ENCODE measurements around the gene CEP290. TPM values are rescaled to one million over a fixed set of nuclear protein-coding genes. Genes with fewer than 3 reads are reported as not detected.

CEP290 gene
- total RNA-seq, 2 experiments from 2014 or later: 12.6 to 13.7 TPM

- DNase-seq: no peak
- Mint-ChIP-seq H3K4me3 (no peak overlapping the region), H3K9me3 (no peaks in the 10 kb centered on the region), H3K4me1 (ENCODE audit: low read depth) (peaks cover 1% of the 10 kb centered on the region), H3K36me3 (ENCODE audit: low read depth) (peaks cover 76% of the 10 kb centered on the region), H3K27me3 (no peaks in the 10 kb centered on the region), H3K27ac (no peak overlapping the region)
- H3K36me3 ChIP-seq (ENCODE audit: insufficient read depth, low read length): peaks cover 26% of the 10 kb centered on the region
- POLR2A ChIA-PET: interaction anchor here (2.0 kb wide), 1 partner anchor 10 kb away, joined by 5 read pairs; the partner anchor contains the start of genes CEP290 and TMTC3
- no peak overlapping the region for H3K4me3 ChIP-seq (ENCODE audit: low read length)
- H3K27ac ChIP-seq (ENCODE audit: low read depth in 1 of 2, low read length in 2 of 2): no peak overlapping the region
- CTCF ChIA-PET: interaction anchor here (0.7 kb wide), 1 partner anchor 54 kb away, joined by 3 read pairs; no protein-coding TSS in a partner anchor
- no peaks in the 10 kb centered on the region for H3K4me1 ChIP-seq (ENCODE audit: insufficient read depth, low read length)
- TF ChIP-seq CTCF (IDR thresholded peaks at IDR 0.05): no peak
- no peaks in the 10 kb centered on the region for H3K9me3 ChIP-seq (ENCODE audit: control insufficient read depth in 1 of 2, insufficient read depth in 1 of 2, low read length in 2 of 2)
- intact Hi-C loops (cut with DNase I, micrococcal nuclease): no loop called here
- ATAC-seq (ENCODE audit: poor library complexity): no peak
- no peaks in the 10 kb centered on the region for H3K27me3 ChIP-seq (ENCODE audit: control insufficient read depth in 1 of 2, insufficient read depth in 2 of 2, low read length in 2 of 2)
Observed at GRCh38 chr12:88132392-88132791, 9.5 kb downstream of the CEP290 start.

GRCh38 chr12:88127855-88128254 is 14.0 kb downstream of the CEP290 start:
- no peaks in the 10 kb centered on the region for H3K9me3 ChIP-seq (ENCODE audit: control insufficient read depth in 1 of 2, insufficient read depth in 1 of 2, low read length in 2 of 2)
- no peak for TF ChIP-seq CTCF (IDR thresholded peaks at IDR 0.05)
- H3K36me3 Mint-ChIP-seq (ENCODE audit: low read depth): peaks cover 43% of the 10 kb centered on the region
- H3K27me3 ChIP-seq (ENCODE audit: control insufficient read depth in 1 of 2, insufficient read depth in 2 of 2, low read length in 2 of 2): no peaks in the 10 kb centered on the region
- DNase-seq: no peak
- H3K27me3 Mint-ChIP-seq: no peaks in the 10 kb centered on the region
- no peaks in the 10 kb centered on the region for H3K4me1 ChIP-seq (ENCODE audit: insufficient read depth, low read length)
- no peak overlapping the region for H3K27ac ChIP-seq (ENCODE audit: low read depth in 1 of 2, low read length in 2 of 2)
- peaks cover 26% of the 10 kb centered on the region for H3K36me3 ChIP-seq (ENCODE audit: insufficient read depth, low read length)
- CTCF ChIA-PET: no interaction called here
- no peak overlapping the region for H3K4me3 Mint-ChIP-seq
- H3K4me1 Mint-ChIP-seq (ENCODE audit: low read depth): no peaks in the 10 kb centered on the region
- POLR2A ChIA-PET: no interaction called here
- intact Hi-C loops (cut with DNase I, micrococcal nuclease): no loop called here
- H3K4me3 ChIP-seq (ENCODE audit: low read length): no peak overlapping the region
- H3K9me3 Mint-ChIP-seq: no peaks in the 10 kb centered on the region
- H3K27ac Mint-ChIP-seq: no peak overlapping the region
- ATAC-seq (ENCODE audit: poor library complexity): no peak

GRCh38 chr12:88127099-88127498 is 14.8 kb downstream of the CEP290 start:
- Histone ChIP-seq H3K4me1 (ENCODE audit: insufficient read depth, low read length) (no peaks in the 10 kb centered on the region), H3K9me3 (ENCODE audit: control insufficient read depth in 1 of 2, insufficient read depth in 1 of 2, low read length in 2 of 2) (no peaks in the 10 kb centered on the region), H3K27me3 (ENCODE audit: control insufficient read depth in 1 of 2, insufficient read depth in 2 of 2, low read length in 2 of 2) (no peaks in the 10 kb centered on the region), H3K27ac (ENCODE audit: low read depth in 1 of 2, low read length in 2 of 2) (no peak overlapping the region), H3K36me3 (ENCODE audit: insufficient read depth, low read length) (peaks cover 26% of the 10 kb centered on the region), H3K4me3 (ENCODE audit: low read length) (no peak overlapping the region)
- H3K27ac Mint-ChIP-seq: no peak overlapping the region
- TF ChIP-seq CTCF (IDR thresholded peaks at IDR 0.05): no peak
- no peaks in the 10 kb centered on the region for H3K9me3 Mint-ChIP-seq
- no peaks in the 10 kb centered on the region for H3K27me3 Mint-ChIP-seq
- no peak overlapping the region for H3K4me3 Mint-ChIP-seq
- intact Hi-C loops (cut with DNase I, micrococcal nuclease): no loop called here
- no peak for ATAC-seq (ENCODE audit: poor library complexity)
- ChIA-PET CTCF (no interaction called here), POLR2A (no interaction called here)
- no peak for DNase-seq
- H3K36me3 Mint-ChIP-seq (ENCODE audit: low read depth): peaks cover 36% of the 10 kb centered on the region
- no peaks in the 10 kb centered on the region for H3K4me1 Mint-ChIP-seq (ENCODE audit: low read depth)

Measured in CD4-positive, alpha-beta T cell (primary cell).